DOHH2 (cell line): ENCODE measurements around the gene TANC1.
"Not testable (repeated sequence)": the region's sequence is repeated elsewhere in the genome, so short reads cannot be mapped to it uniquely, and the experiment has no call there.

Source experiments
- CTCF ChIP-seq: fragments of 200-600 bp; sonication (generic); IDR thresholded peaks from one replicate; pipeline ENCODE4 v1.5.1; 2014; ENCODE audit warnings: antibody characterized with exemption, mild to moderate bottlenecking, low read depth, low read length; ENCODE audit not compliant: poor library complexity, severe bottlenecking
- EZH2phosphoT487 ChIP-seq: fragments of 200-600 bp; sonication (generic); IDR thresholded peaks from 2 replicates; pipeline ENCODE4 v1.6.1; 2017; ENCODE audit warnings: borderline replicate concordance, mild to moderate bottlenecking, antibody characterized with exemption, low read length, moderate library complexity, mixed read lengths

- TF ChIP-seq CTCF, EZH2phosphoT487: not testable (repeated sequence)
Measured at GRCh38 chr2:159096302-159096855, 127.9 kb downstream of the TANC1 start.
